Tibial nerve (tissue), 4 donors: ENCODE data around the gene TMEM44. TPM values are rescaled to one million over a fixed set of nuclear protein-coding genes. Genes with fewer than 3 reads are reported as not detected.
"Not testable (repeated sequence)": the region's sequence is repeated elsewhere in the genome, so short reads cannot be mapped to it uniquely, and the experiment has no call there.

ENCODE experiments used
- DNase-seq, 2 donors: peaks; one replicate each; pipeline ENCODE4 v3.0.0-alpha.2; 2019; ENCODE audit warnings: low spot score in 2 of 2
- H3K27ac ChIP-seq, 4 donors: fragments of 200-600 bp; sonication (generic) in 3 of 4; one replicate each; pipeline ENCODE4 v1.5.1; 2017 to 2019; ENCODE audit warnings: mild to moderate bottlenecking in 1 of 4
- H3K27me3 ChIP-seq, 2 donors: fragments of 200-600 bp; sonication (generic) in 1 of 2; one replicate each; pipeline versions ENCODE4 v1.5.1 to v1.6.0; 2017 to 2019
- H3K36me3 ChIP-seq, 3 donors: fragments of 200-600 bp; sonication (generic); one replicate each; pipeline ENCODE4 v1.5.1; 2018 to 2019
- H3K4me1 ChIP-seq, 4 donors: fragments of 200-600 bp; sonication (generic) in 3 of 4; one replicate each; pipeline ENCODE4 v1.5.1; 2017 to 2019
- H3K4me3 ChIP-seq, 4 donors: fragments of 200-600 bp; sonication (generic) in 3 of 4; one replicate each; pipeline ENCODE4 v1.5.1; 2017 to 2019; ENCODE audit warnings: mild to moderate bottlenecking in 1 of 4, moderate library complexity in 1 of 4
- H3K9me3 ChIP-seq, 4 donors: fragments of 200-600 bp; sonication (generic) in 3 of 4; one replicate each; pipeline ENCODE4 v1.5.1; 2017 to 2019
- EP300 ChIP-seq, 2 donors: sonication (generic); formaldehyde crosslinking; IDR thresholded peaks; one replicate each; pipeline ENCODE4 v1.6.1; 2017; ENCODE audit warnings: antibody characterized with exemption in 2 of 2, mild to moderate bottlenecking in 1 of 2
- POLR2A ChIP-seq, 2 donors: fragments of 450-650 bp; IDR thresholded peaks; one replicate each; pipeline ENCODE4 v1.6.1; 2017; ENCODE audit warnings: antibody characterized with exemption in 2 of 2, mild to moderate bottlenecking in 2 of 2, moderate library complexity in 2 of 2
- WGBS, 2 donors: methylation state at CpG; one replicate each; pipeline ENCODE4 v1.1.5; 2018; 5-methylcytosine and 5-hydroxymethylcytosine counted together
- total RNA-seq, 4 donors: library from RNA; depleted of rRNA; stranded (reverse); fragments of >200 nt; gene quantifications; one replicate each; pipeline ENCODE4 v1.1.0, GENCODE V29; 2016
- TF ChIP-seq, protein P1 (sequence below), 5 experiments: fragments of 200-600 bp in 3 of 5; fragments of 450-650 bp in 2 of 5; sonication (generic) in 3 of 5; IDR thresholded peaks; one replicate each; pipeline ENCODE4 v1.5.1; 2016 to 2019; ENCODE audit warnings: antibody characterized with exemption in 5 of 5, mild to moderate bottlenecking in 3 of 5, moderate library complexity in 2 of 5

TMEM44 gene
- total RNA-seq, 4 donors from 2014 or later = 14.9 to 17.4 (median 16.5) TPM

DNA sequence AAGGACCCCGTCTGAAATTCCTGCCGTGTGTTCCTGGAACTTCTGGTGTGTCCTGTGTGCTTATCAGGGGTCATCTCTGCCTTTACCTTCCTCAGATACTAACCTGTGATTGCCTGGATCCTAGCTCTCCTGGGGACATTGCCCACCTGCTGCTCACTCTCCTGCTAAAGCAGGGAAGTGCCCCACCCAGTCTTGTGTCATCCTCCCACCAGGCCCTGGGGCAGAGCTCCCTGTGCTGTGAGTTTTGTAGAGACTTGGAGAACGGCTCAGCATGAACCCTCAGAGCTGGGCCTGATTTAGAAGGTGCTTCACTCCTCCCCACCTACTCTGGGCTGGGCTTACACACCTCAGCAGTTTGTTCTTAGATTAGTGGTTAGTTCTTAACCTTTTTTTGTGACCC, 3.8 kb upstream of the TMEM44 start:
- Histone ChIP-seq H3K4me1 (peaks cover 0 to 7% (median 2%) of the 10 kb centered on the region in 4 donors), H3K4me3 (no peak overlapping the region), H3K36me3 (peaks cover 0 to 41% (median 3%) of the 10 kb centered on the region in 3 donors), H3K27ac (peak overlapping the region in 1 of 4 donors; percentile 4), H3K27me3 (no peaks in the 10 kb centered on the region), H3K9me3 (no peaks in the 10 kb centered on the region)
- 66 to 70% methylated on average over 3 of the region's 3 CpGs for WGBS, 2 donors
- no peak for TF ChIP-seq POLR2A (IDR thresholded peaks at IDR 0.05)
- no peak for TF ChIP-seq EP300 (IDR thresholded peaks at IDR 0.05)
- TF ChIP-seq, protein P1, sequence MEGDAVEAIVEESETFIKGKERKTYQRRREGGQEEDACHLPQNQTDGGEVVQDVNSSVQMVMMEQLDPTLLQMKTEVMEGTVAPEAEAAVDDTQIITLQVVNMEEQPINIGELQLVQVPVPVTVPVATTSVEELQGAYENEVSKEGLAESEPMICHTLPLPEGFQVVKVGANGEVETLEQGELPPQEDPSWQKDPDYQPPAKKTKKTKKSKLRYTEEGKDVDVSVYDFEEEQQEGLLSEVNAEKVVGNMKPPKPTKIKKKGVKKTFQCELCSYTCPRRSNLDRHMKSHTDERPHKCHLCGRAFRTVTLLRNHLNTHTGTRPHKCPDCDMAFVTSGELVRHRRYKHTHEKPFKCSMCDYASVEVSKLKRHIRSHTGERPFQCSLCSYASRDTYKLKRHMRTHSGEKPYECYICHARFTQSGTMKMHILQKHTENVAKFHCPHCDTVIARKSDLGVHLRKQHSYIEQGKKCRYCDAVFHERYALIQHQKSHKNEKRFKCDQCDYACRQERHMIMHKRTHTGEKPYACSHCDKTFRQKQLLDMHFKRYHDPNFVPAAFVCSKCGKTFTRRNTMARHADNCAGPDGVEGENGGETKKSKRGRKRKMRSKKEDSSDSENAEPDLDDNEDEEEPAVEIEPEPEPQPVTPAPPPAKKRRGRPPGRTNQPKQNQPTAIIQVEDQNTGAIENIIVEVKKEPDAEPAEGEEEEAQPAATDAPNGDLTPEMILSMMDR (IDR thresholded peaks at IDR 0.05) = no peak
- DNase-seq = no peak

GRCh38 chr3:194632809-194633348, 340 bp downstream of the TMEM44 start:
- WGBS, 2 donors = 0 to 1% methylated on average over 20 to 38 of the region's 56 CpGs
- DNase-seq = no peak
- peaks cover 0 to 9% (median 2%) of the 10 kb centered on the region in 4 donors for H3K4me1 ChIP-seq
- H3K27ac ChIP-seq = peak overlapping the region in 3 of 4 donors; percentile 5 to 80 (median 69)
- peak overlapping the region; percentile 37 to 73 (median 58) for H3K4me3 ChIP-seq
- no peak for TF ChIP-seq POLR2A (IDR thresholded peaks at IDR 0.05)
- TF ChIP-seq, protein P1 (IDR thresholded peaks at IDR 0.05) = no peak
- no peak for TF ChIP-seq EP300 (IDR thresholded peaks at IDR 0.05)
- peaks cover 0 to 19% (median 0%) of the 10 kb centered on the region in 3 donors for H3K36me3 ChIP-seq
- H3K27me3 ChIP-seq = no peaks in the 10 kb centered on the region
- no peaks in the 10 kb centered on the region for H3K9me3 ChIP-seq

DNA sequence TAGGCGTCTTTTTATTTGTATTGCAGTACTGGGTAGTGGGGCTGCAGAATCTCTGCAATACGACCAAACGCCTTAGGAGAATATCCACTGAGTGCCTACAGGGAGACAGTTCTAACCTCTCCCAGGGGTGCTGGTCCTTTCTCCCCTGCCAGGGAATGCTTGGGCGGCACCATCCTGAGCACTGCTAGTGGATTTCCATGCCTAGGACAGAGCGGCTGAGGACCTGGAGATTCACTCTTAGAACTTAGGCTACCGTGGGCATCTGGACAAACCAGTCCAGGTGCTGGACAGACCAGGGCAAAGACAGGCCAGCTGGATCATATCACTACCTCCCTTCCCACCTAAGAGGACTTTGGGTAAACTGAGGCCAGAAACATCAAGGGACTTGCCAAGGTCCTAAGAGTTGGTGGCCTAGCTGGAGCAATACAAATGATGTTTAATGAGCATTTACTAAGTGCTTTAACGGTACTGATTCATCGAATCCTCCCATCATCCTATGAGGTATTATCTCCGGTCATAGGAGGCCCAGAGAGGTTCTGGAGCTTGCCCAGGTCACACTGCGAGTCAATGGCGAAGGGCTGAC, 902 bp downstream of the TMEM44 start:
- WGBS, 2 donors = 53 to 64% methylated on average over 11 of the region's 11 CpGs
- Histone ChIP-seq H3K4me3 (peak overlapping the region; percentile 37 to 73 (median 58)), H3K36me3 (peaks cover 0 to 21% (median 0%) of the 10 kb centered on the region in 3 donors), H3K4me1 (peaks cover 0 to 9% (median 2%) of the 10 kb centered on the region in 4 donors), H3K9me3 (no peaks in the 10 kb centered on the region), H3K27ac (peak overlapping the region in 2 of 4 donors; percentile 69 to 80), H3K27me3 (no peaks in the 10 kb centered on the region)
- no peak for DNase-seq
- TF ChIP-seq POLR2A (IDR thresholded peaks at IDR 0.05) = no peak
- no peak for TF ChIP-seq EP300 (IDR thresholded peaks at IDR 0.05)
- TF ChIP-seq, protein P1 (IDR thresholded peaks at IDR 0.05) = no peak

GRCh38 chr3:194631696-194632095, 1.5 kb downstream of the TMEM44 start:
- no peak for TF ChIP-seq EP300 (IDR thresholded peaks at IDR 0.05)
- TF ChIP-seq, protein P1 (IDR thresholded peaks at IDR 0.05) = no peak
- no peaks in the 10 kb centered on the region for H3K27me3 ChIP-seq
- H3K9me3 ChIP-seq = no peaks in the 10 kb centered on the region
- peaks cover 0 to 9% (median 2%) of the 10 kb centered on the region in 4 donors for H3K4me1 ChIP-seq
- 86 to 89% methylated on average over 4 of the region's 4 CpGs for WGBS, 2 donors
- H3K4me3 ChIP-seq = peak overlapping the region in 1 of 4 donors; percentile 73
- peaks cover 0 to 27% (median 0%) of the 10 kb centered on the region in 3 donors for H3K36me3 ChIP-seq
- DNase-seq = no peak
- peak overlapping the region in 1 of 4 donors; percentile 80 for H3K27ac ChIP-seq

DNA sequence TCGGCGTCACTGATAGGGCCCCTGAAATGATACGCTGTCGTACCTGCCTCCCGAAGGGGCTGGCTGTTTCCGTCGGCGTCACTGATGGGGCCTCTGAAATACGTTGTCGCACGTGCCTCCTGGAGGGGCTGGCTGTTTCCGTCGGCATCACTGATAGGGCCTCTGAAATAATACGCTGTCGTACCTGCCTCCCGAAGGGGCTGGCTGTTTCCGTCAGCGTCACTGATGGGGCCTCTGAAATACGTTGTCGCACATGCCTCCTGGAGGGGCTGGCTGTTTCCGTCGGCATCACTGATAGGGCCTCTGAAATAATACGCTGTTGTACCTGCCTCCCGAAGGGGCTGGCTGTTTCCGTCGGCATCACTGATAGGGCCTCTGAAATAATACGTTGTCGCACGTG, 2.5 kb downstream of the TMEM44 start:
- H3K36me3 ChIP-seq = peaks cover 0 to 33% (median 0%) of the 10 kb centered on the region in 3 donors
- not testable (repeated sequence) for H3K27ac ChIP-seq, H3K27me3 ChIP-seq, H3K4me3 ChIP-seq, H3K4me1 ChIP-seq, DNase-seq, H3K9me3 ChIP-seq
- 90 to 94% methylated on average over 25 to 29 of the region's 29 CpGs for WGBS, 2 donors
